Right lobe of liver (tissue), 6 donors: Measurements from ENCODE around the gene BEGAIN. TPM values are rescaled to one million over a fixed set of nuclear protein-coding genes. Genes with fewer than 3 reads are reported as not detected.

Source experiments
- ATAC-seq, 4 donors: fragments of 200-7000 bp; cut with Tn5 transposase; one replicate each; pipeline ENCODE4 v1.9.1; 2020; ENCODE audit warnings: mild to moderate bottlenecking in 4 of 4, moderate library complexity in 4 of 4
- DNase-seq, 3 donors: peaks; one replicate each; pipeline ENCODE4 v3.0.0-alpha.2; 2020
- H3K27ac ChIP-seq, 3 donors: fragments of 200-600 bp; one replicate each; pipeline ENCODE4 v1.8.0; 2022
- H3K27me3 ChIP-seq, 2 donors: fragments of 200-600 bp; one replicate each; pipeline ENCODE4 v1.8.0; 2022
- H3K36me3 ChIP-seq, 4 donors: fragments of 200-600 bp; sonication (generic) in 1 of 4; one replicate each; pipeline versions ENCODE4 v1.5.1 to v1.8.0; 2017 to 2022; ENCODE audit warnings: control low read depth in 1 of 4
- H3K4me1 ChIP-seq, 4 donors: fragments of 200-600 bp; sonication (generic) in 1 of 4; one replicate each; pipeline versions ENCODE4 v1.5.1 to v1.8.0; 2017 to 2022; ENCODE audit warnings: control low read depth in 1 of 4
- H3K4me3 ChIP-seq, 3 donors: fragments of 200-600 bp; one replicate each; pipeline ENCODE4 v1.8.0; 2022
- H3K9me3 ChIP-seq, 4 donors: fragments of 200-600 bp; sonication (generic) in 1 of 4; one replicate each; pipeline versions ENCODE4 v1.5.1 to v1.8.0; 2017 to 2022; ENCODE audit warnings: control low read depth in 1 of 4
- CTCF ChIP-seq, 4 donors: fragments of 200-600 bp in 3 of 4; fragments of 450-650 bp in 1 of 4; IDR thresholded peaks; one replicate each; pipeline versions ENCODE4 v1.5.1 to v1.8.0; 2016 to 2022; ENCODE audit warnings: antibody characterized with exemption in 4 of 4, mild to moderate bottlenecking in 2 of 4
- POLR2A ChIP-seq: fragments of 450-650 bp; IDR thresholded peaks from one replicate; pipeline ENCODE4 v1.6.1; 2017; ENCODE audit warnings: antibody characterized with exemption, mild to moderate bottlenecking
- WGBS: methylation state at CpG from one replicate; pipeline ENCODE4 v1.1.6; 2018; ENCODE audit warnings: low coverage, low lambda C conversion rate; ENCODE audit not compliant: insufficient coverage; ENCODE audit errors: missing lambda C conversion rate; 5-methylcytosine and 5-hydroxymethylcytosine counted together
- intact Hi-C, 2 donors: fragments of 100-400 bp; cut with DNase I; formaldehyde crosslinking; loops; one replicate each; pipeline versions ENCODE4 v1.11.2 to v1.14.1; 2022
- total RNA-seq, 6 experiments: library from RNA; depleted of rRNA in 2 of 6; stranded (reverse); fragments of >200 nt in 2 of 6; fragmentation: NEBNext Ultra II Directional in 3 of 6; extraction: Animal tissue kit (Norgen Biotek cat#: 25700) in 3 of 6; gene quantifications; one replicate each; pipeline versions ENCODE4 v1.1.0 to v1.2.4, GENCODE V29; 2016 to 2023
- donor health status: DM: no; HTN: yes; CAD: no.
- donor health status: DM: no; HTN: no; CAD: no.
- donor health status: DM: no; HTN: no; CAD: no.
- donor health status: DM: no; HTN: yes; CAD: no.
- donor health status: DM: no; HTN: yes; CAD: no.

The BEGAIN gene
- total RNA-seq, 6 experiments from 2014 or later: 0.12 to 0.61 (median 0.34) TPM

- Histone ChIP-seq H3K36me3 (no peaks in the 10 kb centered on the region), H3K27me3 (no peaks in the 10 kb centered on the region), H3K4me3 (no peak overlapping the region), H3K27ac (no peak overlapping the region), H3K9me3 (no peaks in the 10 kb centered on the region), H3K4me1 (no peaks in the 10 kb centered on the region)
- intact Hi-C loops: no loop called here
- WGBS: 75% methylated on average over 15 of the region's 27 CpGs
- ATAC-seq: peak in 1 of 4 donors; percentile 8
- TF ChIP-seq CTCF (IDR thresholded peaks at IDR 0.05): no peak
- no peak for TF ChIP-seq POLR2A
- no peak for DNase-seq
Observed at GRCh38 chr14:100573757-100574641, 13.2 kb downstream of the BEGAIN start.

GRCh38 chr14:100573002-100573756 lies 14.0 kb downstream of the BEGAIN start:
- Histone ChIP-seq H3K4me3 (no peak overlapping the region), H3K27me3 (peaks cover 0 to 4% of the 10 kb centered on the region in 2 donors), H3K36me3 (no peaks in the 10 kb centered on the region), H3K4me1 (peaks cover 0 to 5% (median 0%) of the 10 kb centered on the region in 4 donors), H3K9me3 (no peaks in the 10 kb centered on the region), H3K27ac (no peak overlapping the region)
- no peak for TF ChIP-seq POLR2A
- TF ChIP-seq CTCF (IDR thresholded peaks at IDR 0.05): no peak
- intact Hi-C loops: no loop called here
- WGBS: 18% methylated on average over 8 of the region's 18 CpGs
- ATAC-seq (no peak), DNase-seq (no peak)

GRCh38 chr14:100572543-100572942 lies 14.7 kb downstream of the BEGAIN start:
- WGBS: 60% methylated on average over 1 of the region's 3 CpGs

GRCh38 chr14:100571837-100572236 lies 15.4 kb downstream of the BEGAIN start:
- Histone ChIP-seq H3K4me1 (peaks cover 0 to 8% (median 0%) of the 10 kb centered on the region in 4 donors), H3K27ac (no peak overlapping the region), H3K27me3 (peaks cover 0 to 4% of the 10 kb centered on the region in 2 donors), H3K36me3 (no peaks in the 10 kb centered on the region), H3K9me3 (no peaks in the 10 kb centered on the region), H3K4me3 (no peak overlapping the region)
- WGBS: no CpG with 5 or more reads among the region's 16 CpGs
- intact Hi-C loops: no loop called here
- TF ChIP-seq CTCF (IDR thresholded peaks at IDR 0.05) (no peak), POLR2A (no peak)
- DNase-seq: no peak
- no peak for ATAC-seq

More at GRCh38 chr14:100572543-100572942, 14.7 kb downstream of the BEGAIN start:
- Histone ChIP-seq H3K27me3 (peaks cover 0 to 4% of the 10 kb centered on the region in 2 donors), H3K27ac (no peak overlapping the region), H3K4me1 (peaks cover 0 to 8% (median 0%) of the 10 kb centered on the region in 4 donors), H3K4me3 (no peak overlapping the region), H3K36me3 (no peaks in the 10 kb centered on the region), H3K9me3 (no peaks in the 10 kb centered on the region)
- ATAC-seq: no peak
- intact Hi-C loops: no loop called here
- TF ChIP-seq POLR2A (no peak), CTCF (IDR thresholded peaks at IDR 0.05) (no peak)
- no peak for DNase-seq
